ENCODE measurements around the gene SPATA3.

The SPATA3 gene

GRCh38 chr2:230995821-230996220 is at the start of gene SPATA3:
Gene SPATA3, plus strand, starts transcription at chr2:230996121. Its CDS starts 113 bp downstream, at chr2:230996234.
- no peak for DNase-seq (ENCODE audit: low read depth in 2 of 3, low spot score in 2 of 3)

- no peak for DNase-seq (ENCODE audit: low read depth in 2 of 3, low spot score in 2 of 3)
These were observed 49.3 kb upstream of the SPATA3 start for GRCh38 chr2:230946429-230947234.

GRCh38 chr2:230947235-230947576 is 48.7 kb upstream of the SPATA3 start:
- no peak for DNase-seq (ENCODE audit: low read depth in 2 of 3, low spot score in 2 of 3)

- DNase-seq (ENCODE audit: low read depth in 2 of 3, low spot score in 2 of 3) = no peak
These were observed 48.0 kb upstream of the SPATA3 start for GRCh38 chr2:230947908-230948365.

GRCh38 chr2:230949966-230950873 is 45.7 kb upstream of the SPATA3 start:
- no peak for DNase-seq (ENCODE audit: low read depth in 2 of 3, low spot score in 2 of 3)

GRCh38 chr2:230950874-230951339 is 45.0 kb upstream of the SPATA3 start:
- DNase-seq (ENCODE audit: low read depth in 2 of 3, low spot score in 2 of 3) = no peak

GRCh38 chr2:230951396-230951795 is 44.5 kb upstream of the SPATA3 start:
- no peak for DNase-seq (ENCODE audit: low read depth in 2 of 3, low spot score in 2 of 3)

- DNase-seq (ENCODE audit: low read depth in 2 of 3, low spot score in 2 of 3) = no peak
These were observed 43.5 kb upstream of the SPATA3 start for GRCh38 chr2:230952226-230952956.

- no peak for DNase-seq (ENCODE audit: low read depth in 2 of 3, low spot score in 2 of 3)
These were observed 42.1 kb upstream of the SPATA3 start for GRCh38 chr2:230953845-230954244.

- DNase-seq (ENCODE audit: low read depth in 2 of 3, low spot score in 2 of 3) = no peak
These were observed 41.2 kb upstream of the SPATA3 start for GRCh38 chr2:230954746-230955145.

- no peak for DNase-seq (ENCODE audit: low read depth in 2 of 3, low spot score in 2 of 3)
These were observed 40.7 kb upstream of the SPATA3 start for GRCh38 chr2:230955163-230955737.

GRCh38 chr2:230956827-230957755 is 38.8 kb upstream of the SPATA3 start:
- DNase-seq (ENCODE audit: low read depth in 2 of 3, low spot score in 2 of 3) = no peak

GRCh38 chr2:230957756-230958391 is 38.0 kb upstream of the SPATA3 start:
- no peak for DNase-seq (ENCODE audit: low read depth in 2 of 3, low spot score in 2 of 3)

GRCh38 chr2:230958820-230959756 is 36.8 kb upstream of the SPATA3 start:
- DNase-seq (ENCODE audit: low read depth in 2 of 3, low spot score in 2 of 3) = no peak

- DNase-seq (ENCODE audit: low read depth in 2 of 3, low spot score in 2 of 3) = no peak
These were observed 35.9 kb upstream of the SPATA3 start for GRCh38 chr2:230960026-230960425.

GRCh38 chr2:230961091-230961491 is 34.8 kb upstream of the SPATA3 start:
- DNase-seq (ENCODE audit: low read depth in 2 of 3, low spot score in 2 of 3) = no peak

GRCh38 chr2:230964136-230964730 is 31.7 kb upstream of the SPATA3 start:
- DNase-seq (ENCODE audit: low read depth in 2 of 3, low spot score in 2 of 3) = no peak

GRCh38 chr2:230967113-230967512 is 28.8 kb upstream of the SPATA3 start:
- no peak for DNase-seq (ENCODE audit: low read depth in 2 of 3, low spot score in 2 of 3)
